ENCODE data around the gene NDUFB8. TPM values are rescaled to one million over a fixed set of nuclear protein-coding genes. Genes with fewer than 3 reads are reported as not detected.

The NDUFB8 gene
- total RNA-seq, 2 experiments from 2014 or later = 209 to 288 TPM

- Histone ChIP-seq H3K4me1 (ENCODE audit: insufficient read depth, low read length, poor library complexity, severe bottlenecking) (peaks cover 13% of the 10 kb centered on the region), H4K20me1 (ENCODE audit: insufficient read depth, low read length) (no peaks in the 10 kb centered on the region), H3K36me3 (ENCODE audit: insufficient read depth, low read length) (no peaks in the 10 kb centered on the region), H3K4me2 (ENCODE audit: low read length) (no peak overlapping the region), H2AFZ (ENCODE audit: low read length) (no peak overlapping the region), H3K27ac (ENCODE audit: low read depth, low read length, poor library complexity, severe bottlenecking) (no peak overlapping the region), H3K79me2 (ENCODE audit: insufficient read depth, low read depth, low read length) (no peaks in the 10 kb centered on the region), H3K9me2 (ENCODE audit: insufficient read depth, low read length) (no peaks in the 10 kb centered on the region), H3K9me3 (ENCODE audit: low read length) (no peaks in the 10 kb centered on the region), H3K4me3 (ENCODE audit: low read depth, low read length, poor library complexity, severe bottlenecking) (no peak overlapping the region)
- ChIA-PET POLR2A (no interaction called here), CTCF (ENCODE audit: unreplicated experiment) (no interaction called here)
- intact Hi-C loops (cut with micrococcal nuclease; ENCODE audit: unreplicated experiment) = no loop called here
- no peak for DNase-seq (ENCODE audit: low spot score)
- TF ChIP-seq EZH2phosphoT487 (IDR thresholded peaks at IDR 0.05; ENCODE audit: borderline replicate concordance, low read depth, low read length) = no peak
- no peak for TF ChIP-seq CTCF (conservative IDR thresholded peaks at IDR 0.05; ENCODE audit: low read length)
- no TSS peak for BruUV-seq (replicated peaks)
Observed at GRCh38 chr10:100479037-100479436, 50.6 kb downstream of the NDUFB8 start.

GRCh38 chr10:100477970-100478369, 51.7 kb downstream of the NDUFB8 start:
- POLR2A ChIA-PET = interaction anchor here (0.6 kb wide), 2 partner anchors 306 to 419 kb away, joined by 3 read pairs; no protein-coding TSS in a partner anchor
- Histone ChIP-seq H4K20me1 (ENCODE audit: insufficient read depth, low read length) (no peaks in the 10 kb centered on the region), H3K36me3 (ENCODE audit: insufficient read depth, low read length) (no peaks in the 10 kb centered on the region), H3K4me3 (ENCODE audit: low read depth, low read length, poor library complexity, severe bottlenecking) (no peak overlapping the region), H3K27ac (ENCODE audit: low read depth, low read length, poor library complexity, severe bottlenecking) (no peak overlapping the region), H3K9me2 (ENCODE audit: insufficient read depth, low read length) (no peaks in the 10 kb centered on the region), H3K4me2 (ENCODE audit: low read length) (no peak overlapping the region), H3K4me1 (ENCODE audit: insufficient read depth, low read length, poor library complexity, severe bottlenecking) (peaks cover 13% of the 10 kb centered on the region), H3K9me3 (ENCODE audit: low read length) (no peaks in the 10 kb centered on the region), H2AFZ (ENCODE audit: low read length) (no peak overlapping the region), H3K79me2 (ENCODE audit: insufficient read depth, low read depth, low read length) (no peaks in the 10 kb centered on the region)
- no peak for TF ChIP-seq CTCF (conservative IDR thresholded peaks at IDR 0.05; ENCODE audit: low read length)
- no peak for TF ChIP-seq EZH2phosphoT487 (IDR thresholded peaks at IDR 0.05; ENCODE audit: borderline replicate concordance, low read depth, low read length)
- BruUV-seq (replicated peaks) = no TSS peak
- CTCF ChIA-PET (ENCODE audit: unreplicated experiment) = no interaction called here
- intact Hi-C loops (cut with micrococcal nuclease; ENCODE audit: unreplicated experiment) = no loop called here
- no peak for DNase-seq (ENCODE audit: low spot score)

Other genes starting within 250 kb of the NDUFB8 start
- 39.7 and 48.7 TPM in 2 replicates for gene BLOC1S2, start 243.2 kb downstream of the NDUFB8 start, total RNA-seq (2014; rRNA removed; shearing (Covaris generic))
- 45.3 and 54.8 TPM in 2 replicates for gene BLOC1S2, start 243.2 kb downstream of the NDUFB8 start, total RNA-seq (2022)
- gene PKD2L1, start 199.6 kb downstream of the NDUFB8 start, total RNA-seq (2014; rRNA removed; shearing (Covaris generic)) = not detected in 2 replicates
- 0.76 TPM in 1 of 2 replicates, not detected in the other for gene PKD2L1, start 199.6 kb downstream of the NDUFB8 start, total RNA-seq (2022)
- 66.1 and 76.8 TPM in 2 replicates for gene SCD, start 182.6 kb downstream of the NDUFB8 start, total RNA-seq (2014; rRNA removed; shearing (Covaris generic))
- 291 and 327 TPM in 2 replicates for gene SCD, start 182.6 kb downstream of the NDUFB8 start, total RNA-seq (2022)
- not detected in 2 replicates for gene WNT8B, start 66.9 kb downstream of the NDUFB8 start, total RNA-seq (2014; rRNA removed; shearing (Covaris generic))
- not detected in 2 replicates for gene WNT8B, start 66.9 kb downstream of the NDUFB8 start, total RNA-seq (2022)
- 12.5 and 16.4 TPM in 2 replicates for gene SEC31B, start 10.0 kb downstream of the NDUFB8 start, total RNA-seq (2014; rRNA removed; shearing (Covaris generic))
- gene SEC31B, start 10.0 kb downstream of the NDUFB8 start, total RNA-seq (2022) = 21.3 and 26.0 TPM in 2 replicates
- gene HIF1AN, start 6.1 kb upstream of the NDUFB8 start, total RNA-seq (2014; rRNA removed; shearing (Covaris generic)) = 9.1 and 10.6 TPM in 2 replicates
- 44.6 and 46.2 TPM in 2 replicates for gene HIF1AN, start 6.1 kb upstream of the NDUFB8 start, total RNA-seq (2022)
- gene PAX2, start 215.7 kb upstream of the NDUFB8 start, total RNA-seq (2014; rRNA removed; shearing (Covaris generic)) = not detected in 2 replicates
- gene PAX2, start 215.7 kb upstream of the NDUFB8 start, total RNA-seq (2022) = not detected in 2 replicates

Measured in OCI-LY7 (cell line).